Measurements from ENCODE around the gene DTNB.
"Not testable (repeated sequence)": the region's sequence is repeated elsewhere in the genome, so short reads cannot be mapped to it uniquely, and the experiment has no call there.

Gene DTNB

DNA sequence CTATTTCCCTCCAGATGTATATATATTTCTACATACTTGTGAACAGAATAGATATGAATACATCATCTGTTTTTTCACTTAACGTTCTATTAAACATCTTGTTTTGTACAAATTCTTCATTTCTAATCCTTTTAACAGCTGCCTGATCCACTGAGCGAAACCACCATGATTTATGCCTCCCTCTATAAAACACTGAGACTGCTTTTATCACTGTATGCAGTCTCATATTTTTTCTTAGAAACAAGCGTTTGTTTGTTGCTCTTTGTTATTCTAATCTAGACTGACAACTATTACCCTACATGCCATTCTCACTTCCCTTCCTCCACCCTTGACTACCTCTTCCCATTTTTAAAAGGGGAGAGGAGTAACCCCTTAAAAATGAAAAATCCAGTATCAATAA lies 88.2 kb downstream of the DTNB start:
- DNase-seq = peak; percentile 8

DNA sequence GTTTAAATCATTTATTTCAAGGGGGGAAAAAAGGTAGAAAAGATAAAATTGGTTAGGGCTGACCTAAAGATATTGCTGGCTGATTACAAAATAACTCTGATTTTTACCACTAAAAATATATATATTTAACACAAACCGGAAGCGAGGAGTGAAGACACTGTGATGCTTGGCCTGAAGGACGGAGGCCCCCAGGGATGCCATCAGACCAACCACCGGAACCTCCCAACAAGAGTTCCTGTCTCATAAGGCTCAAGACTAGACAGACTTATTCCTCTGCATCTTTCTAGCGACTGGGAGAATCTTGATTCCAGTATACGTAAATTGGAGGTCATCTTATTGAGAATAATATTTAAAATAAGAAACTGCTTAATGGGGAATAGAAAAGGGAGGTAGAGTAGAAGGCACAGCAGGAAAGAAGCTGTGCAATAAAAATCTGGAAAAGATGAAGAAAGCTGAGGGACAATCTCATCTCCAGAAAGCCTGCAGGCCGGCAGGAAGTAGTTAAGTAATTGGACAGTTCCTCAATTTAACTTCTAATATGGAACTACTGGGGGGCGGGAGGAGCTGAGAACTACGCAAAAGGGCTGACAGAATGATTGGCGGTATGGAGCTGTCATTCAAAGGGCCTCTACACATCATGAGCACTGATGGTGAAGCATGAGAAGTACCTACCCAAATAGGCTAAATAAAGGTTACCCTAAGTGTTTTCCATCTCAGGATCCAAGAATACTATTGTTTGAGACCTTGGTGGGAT lies 91.1 kb downstream of the DTNB start:
- no peak for DNase-seq

DNA sequence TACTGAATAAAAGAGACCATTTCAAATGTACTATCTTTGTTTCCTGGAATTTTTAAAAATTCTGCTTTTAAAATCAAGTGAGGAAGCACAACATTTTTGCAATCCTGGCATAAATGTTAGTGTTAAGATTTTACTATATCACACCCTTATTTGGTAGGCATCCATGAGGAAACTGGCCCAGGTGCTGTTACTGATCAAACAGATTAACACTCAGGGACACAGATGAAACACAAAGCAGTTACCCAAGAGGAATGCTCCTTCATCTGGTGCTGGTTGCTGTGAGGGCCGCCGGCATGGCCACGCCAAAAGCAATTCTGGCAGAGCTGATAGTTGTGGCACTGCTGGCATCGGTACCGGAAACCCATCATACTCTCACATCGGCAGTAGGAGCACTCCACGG lies 96.8 kb downstream of the DTNB start:
- DNase-seq = no peak

DNA sequence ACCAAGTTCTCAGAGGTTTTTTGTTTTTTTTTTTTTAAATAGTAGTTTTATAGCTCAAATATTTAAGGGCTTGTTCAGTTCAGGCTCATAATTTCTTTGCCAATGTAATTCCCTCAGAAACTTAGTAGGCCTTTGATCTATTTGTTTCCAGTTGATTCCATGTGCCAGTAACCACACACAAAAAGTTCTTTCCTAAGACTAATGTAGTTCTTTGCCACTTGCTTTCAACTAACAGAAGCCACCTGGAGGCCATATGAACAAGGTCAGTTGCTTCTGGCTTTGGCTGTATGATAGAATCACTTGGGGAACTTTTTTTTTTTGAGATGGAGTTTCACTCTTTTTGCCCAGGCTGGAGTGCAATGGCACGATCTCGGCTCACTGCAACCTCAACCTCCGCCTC lies 100.7 kb downstream of the DTNB start:
- no peak for DNase-seq

DNA sequence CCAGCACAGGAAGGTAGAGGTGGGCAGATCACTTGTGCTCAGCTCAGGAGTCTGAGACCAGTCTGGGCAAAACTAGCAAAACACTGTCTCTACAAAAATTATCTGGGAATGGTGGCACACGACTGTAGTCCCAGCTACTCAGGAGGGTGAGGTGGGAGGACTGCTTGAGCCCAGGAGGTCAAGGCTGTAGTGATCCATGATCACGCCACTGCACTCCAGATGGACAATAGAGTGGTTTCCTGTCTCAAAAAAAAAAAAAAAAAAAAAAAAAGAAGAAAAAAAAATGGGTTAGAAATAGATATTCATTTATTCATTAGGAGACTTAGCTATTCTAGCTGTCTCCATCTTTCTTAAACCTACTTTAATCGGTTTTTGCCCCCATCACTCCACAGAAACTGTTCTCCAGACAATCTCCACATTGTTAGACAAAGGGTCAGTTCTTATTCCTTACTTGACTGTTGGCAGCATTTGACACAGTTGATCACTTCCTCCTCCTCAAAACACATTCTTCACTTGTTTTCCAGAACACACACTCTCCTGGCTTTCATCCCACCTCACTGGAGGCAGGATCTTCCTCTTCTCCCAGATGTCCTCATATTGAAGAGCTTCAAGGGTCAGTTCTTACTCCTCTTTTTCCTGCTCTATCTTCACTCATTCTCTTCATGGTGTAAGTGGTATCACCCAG lies 103.1 kb downstream of the DTNB start:
- DNase-seq = no peak

DNA sequence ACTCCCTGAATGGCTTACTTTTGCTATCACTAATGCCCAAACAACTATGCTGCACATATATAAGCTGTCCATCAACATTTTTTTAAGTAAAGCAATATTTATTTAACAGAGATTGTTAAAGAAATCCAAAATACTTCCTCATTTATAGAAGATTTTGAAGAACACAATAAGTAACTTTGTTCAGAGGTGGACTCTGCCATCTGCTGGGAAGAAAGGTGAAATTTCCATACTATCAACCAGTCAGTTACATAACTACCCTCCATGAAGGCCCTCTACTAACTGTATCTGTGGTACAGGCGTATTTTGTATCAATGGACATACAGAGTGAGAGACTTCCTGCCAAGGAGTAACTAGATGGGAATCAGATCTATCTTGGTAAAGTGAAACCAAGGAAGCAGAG lies 106.0 kb downstream of the DTNB start:
- peak; percentile 85 for DNase-seq

DNA sequence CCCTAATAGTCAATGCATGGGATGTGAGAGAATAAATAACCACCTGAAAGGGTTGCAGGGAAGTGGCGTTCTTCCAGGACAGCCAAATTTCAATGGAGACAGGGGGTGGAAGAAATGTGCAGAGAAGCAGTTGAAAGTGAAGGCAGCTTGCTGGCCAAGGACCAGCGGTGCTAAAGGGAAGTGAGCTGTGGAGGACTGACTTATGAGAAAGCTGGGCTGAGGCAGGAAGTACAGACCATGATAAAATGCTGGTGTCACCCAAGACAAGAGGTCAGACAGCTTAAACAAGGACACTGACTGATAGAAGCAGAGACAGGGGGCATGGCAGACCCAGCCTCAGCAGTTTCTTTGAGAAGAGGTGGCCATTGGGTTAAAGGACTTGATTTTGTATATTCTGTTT lies 106.7 kb downstream of the DTNB start:
- peak; percentile 82 for DNase-seq

DNA sequence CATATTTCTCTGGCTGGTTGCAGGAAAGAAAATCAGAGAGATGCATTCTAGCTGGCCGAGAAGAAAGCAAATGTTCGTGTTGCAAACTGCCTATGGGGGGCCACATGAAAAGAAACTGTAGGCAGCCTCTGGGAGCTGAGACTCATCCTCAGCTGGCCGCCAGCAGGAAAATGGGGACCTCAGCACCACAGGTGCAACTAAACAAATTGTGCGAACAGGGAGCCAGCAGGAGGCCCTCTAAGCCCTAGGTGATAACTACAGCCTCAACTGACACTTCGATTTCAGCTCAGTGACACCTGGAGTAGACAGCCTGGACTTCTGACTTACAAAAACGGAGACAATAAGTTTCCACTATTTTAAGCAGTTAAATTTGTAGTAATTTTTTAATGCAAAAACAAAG lies 107.3 kb downstream of the DTNB start:
- no peak for DNase-seq

DNA sequence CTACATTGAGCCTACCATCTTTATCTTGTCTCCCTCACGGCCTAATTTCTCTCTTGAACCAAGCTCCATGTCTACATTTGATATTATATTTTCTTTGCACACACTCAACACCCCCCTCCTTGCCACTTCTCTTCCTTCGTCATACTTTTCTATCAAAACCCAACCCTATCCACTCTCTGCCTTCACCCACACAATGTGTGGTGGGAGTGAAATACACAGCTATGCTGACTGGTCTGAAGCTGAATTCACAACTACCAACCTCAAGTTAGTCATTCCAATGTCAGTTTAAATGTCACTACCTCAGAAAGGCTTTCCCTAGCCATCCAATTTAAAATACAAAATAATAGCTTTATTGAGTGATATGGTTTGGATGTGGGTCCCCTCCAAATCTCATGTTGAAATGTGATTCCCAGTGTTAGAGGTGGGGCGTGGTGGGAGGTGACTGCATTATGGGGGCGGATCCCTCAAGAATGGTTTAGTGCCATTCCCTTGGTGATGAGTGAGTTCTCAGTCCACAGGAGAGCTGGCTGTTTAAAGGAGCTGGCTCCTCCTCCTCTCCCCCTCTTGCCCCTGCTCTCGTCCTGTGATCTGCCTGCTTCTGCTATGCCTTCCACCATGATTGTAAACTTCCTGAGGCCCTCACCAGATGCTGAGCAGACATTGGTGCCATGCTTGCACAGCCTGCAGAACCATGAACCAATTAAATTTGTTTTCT lies 112.1 kb downstream of the DTNB start:
- DNase-seq = no peak

DNA sequence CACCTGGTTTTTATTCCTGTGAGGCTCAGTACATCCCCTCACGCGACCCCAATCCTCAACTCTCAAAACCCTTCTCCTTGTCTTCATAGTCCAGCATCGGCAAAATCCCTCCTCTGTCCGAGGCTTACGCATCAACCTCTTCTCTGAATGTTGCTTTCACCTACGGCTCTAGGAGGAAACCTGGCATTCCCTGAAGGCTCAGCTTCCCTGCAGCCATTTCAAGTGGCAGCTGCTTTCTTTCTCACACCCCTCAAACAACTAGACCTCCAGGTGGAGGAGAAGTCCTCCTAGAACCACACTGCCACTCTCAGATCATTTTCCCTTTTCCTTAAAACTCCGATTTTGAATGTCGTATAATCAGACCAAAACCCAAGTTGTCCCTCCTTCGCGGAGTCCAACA lies 114.2 kb downstream of the DTNB start:
- no peak for DNase-seq

DNA sequence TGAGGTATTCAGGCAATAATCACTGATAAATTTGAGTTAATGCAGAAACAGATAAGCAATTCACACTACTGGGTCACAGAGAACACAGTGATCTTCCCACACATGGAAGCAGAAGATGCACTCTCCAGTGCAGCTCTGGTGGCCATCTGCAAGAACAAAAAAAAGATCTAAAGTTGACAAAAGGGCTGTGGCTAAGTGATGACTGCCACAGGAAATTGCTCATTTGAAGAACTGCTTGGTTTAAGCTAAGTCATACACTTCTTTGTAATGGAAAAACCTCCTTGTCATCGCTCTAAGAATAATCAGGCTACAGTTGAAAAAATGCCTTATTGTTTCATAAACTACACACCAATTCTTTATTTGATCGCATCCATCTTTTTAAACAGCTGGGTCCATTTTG lies 115.1 kb downstream of the DTNB start:
- peak; percentile 74 for DNase-seq

DNA sequence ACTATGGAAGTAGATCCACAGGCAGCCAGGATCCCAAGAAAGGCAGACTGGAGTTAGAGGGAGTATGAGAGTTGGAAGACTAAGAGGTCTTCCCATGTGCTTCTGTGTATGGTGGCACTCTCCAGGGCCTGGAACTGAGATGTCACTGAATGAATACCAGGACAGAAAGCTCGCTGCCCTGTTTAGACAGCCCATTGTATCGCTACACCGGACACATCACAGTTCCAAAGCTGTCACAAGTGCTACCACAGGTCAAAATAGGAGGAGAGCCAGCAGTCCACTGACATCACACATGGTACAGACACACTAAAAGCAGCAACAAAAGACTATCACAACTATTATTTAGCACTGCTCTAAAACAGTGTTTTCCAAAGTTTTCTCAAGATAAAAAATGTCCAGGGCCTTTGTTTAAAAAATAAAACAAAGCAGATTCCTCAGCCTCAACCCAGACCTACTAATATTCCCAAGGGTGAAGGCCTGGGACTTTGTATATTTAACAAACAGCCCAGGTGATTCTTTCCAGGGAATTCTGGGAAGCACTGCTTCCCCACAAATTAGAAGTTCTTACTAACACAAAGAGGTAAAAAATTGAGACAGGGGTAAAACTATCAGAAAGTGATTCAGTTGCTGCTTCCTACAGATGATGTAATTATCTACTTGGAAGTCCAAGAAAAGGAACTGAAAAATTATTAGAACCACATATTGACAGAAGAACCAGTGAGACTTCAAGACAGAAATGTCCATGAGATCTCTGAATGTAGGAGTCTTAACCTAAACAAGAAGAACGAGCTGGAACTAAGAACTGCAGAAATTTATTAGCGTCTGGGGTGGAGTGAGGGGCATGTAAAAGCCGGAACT lies 116.0 kb downstream of the DTNB start:
- DNase-seq = peak; percentile 15

DNA sequence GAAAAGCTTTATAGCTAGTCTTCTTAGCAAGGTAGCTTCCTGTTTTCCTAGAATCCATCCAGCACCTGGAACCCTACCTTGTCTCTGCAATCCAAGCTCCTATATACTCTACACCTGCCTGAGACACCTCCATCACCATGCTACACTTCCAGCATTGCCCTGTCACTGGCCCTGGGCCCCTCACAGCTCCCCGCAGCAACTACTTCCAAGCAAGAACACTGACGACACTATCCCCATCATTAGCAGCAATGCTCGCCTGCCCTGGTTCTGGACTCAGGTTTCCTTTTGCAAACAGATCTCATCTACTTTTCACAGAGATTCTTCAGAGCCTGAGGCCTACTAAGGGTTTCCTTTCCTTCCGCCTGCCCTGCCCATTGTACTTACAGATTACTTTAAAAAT lies 121.1 kb downstream of the DTNB start:
- no peak for DNase-seq

DNA sequence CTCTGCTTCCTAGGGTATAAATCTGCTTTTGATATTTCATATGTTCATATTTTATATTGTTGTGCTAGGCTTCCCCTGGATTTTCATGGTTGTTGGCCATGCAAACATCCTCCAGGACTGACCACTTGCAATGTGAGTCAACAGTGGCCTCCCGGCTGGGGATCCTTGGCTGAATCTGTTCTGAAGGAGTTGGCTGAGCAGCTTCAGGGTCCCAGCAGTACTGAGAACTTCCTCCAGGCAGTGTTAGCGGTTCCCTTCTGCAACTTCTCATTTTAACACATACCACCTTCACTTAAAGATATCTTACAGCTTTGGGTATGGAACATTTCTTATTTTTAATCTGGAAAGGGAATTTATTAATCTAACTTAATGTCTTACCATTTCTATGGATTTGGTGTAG lies 122.1 kb downstream of the DTNB start:
- DNase-seq = no peak

DNA sequence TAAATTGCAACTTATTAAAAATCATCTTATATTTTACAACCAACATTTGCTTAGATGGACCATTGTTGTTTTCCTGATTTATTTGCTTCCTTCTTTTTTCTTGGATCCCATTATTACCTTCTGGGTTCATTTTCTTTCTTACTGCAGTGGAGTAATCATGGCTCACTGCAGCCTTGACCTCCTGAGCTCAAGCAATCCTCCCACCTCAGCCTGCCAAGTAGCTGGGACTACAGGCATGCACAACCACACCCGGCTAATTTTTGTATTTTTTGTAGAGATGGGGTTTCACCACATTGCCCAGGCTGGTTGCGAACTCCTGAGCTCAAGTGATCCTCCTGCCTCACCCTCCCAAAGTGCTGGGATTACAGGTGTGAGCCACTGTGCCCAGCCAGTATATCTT lies 123.8 kb downstream of the DTNB start:
- DNase-seq = not testable (repeated sequence)

DNA sequence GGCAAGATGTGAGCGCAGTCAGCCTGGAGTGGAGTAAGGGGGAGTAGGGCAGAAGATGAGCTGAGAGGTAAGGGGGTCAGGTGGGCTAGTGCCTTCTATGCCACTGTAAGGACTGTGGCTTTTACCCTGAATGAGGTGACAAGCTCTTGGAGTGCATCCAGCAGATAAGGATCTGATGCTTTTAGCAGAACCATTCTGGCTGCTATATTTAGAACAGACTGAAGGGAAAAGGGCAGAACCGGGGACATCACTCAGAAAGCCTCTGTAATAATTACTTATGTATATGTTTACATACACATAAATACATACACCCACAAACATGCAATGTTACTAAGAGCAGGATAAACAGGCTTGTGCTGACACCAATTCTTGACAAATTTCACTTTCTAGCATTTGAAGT lies 124.8 kb downstream of the DTNB start:
- DNase-seq = peak; percentile 13

DNA sequence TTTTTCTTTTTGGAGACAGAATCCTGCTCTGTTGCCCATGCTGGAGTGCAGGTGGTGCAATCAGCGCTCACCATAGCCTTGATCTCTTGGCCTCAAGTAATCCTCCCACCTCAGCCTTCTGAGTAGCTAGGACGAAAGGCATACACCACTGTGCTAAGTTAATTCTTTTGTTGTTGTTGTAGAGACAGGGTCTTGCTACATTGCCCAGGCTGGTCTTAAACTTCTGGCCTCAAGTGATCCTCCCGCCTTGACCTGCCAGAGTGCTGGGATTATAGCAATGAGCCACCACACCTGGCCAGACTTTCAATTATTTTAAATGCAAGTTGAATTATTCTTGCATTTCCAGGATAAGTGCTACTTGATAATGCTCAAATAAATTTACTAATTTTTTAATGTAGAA lies 126.5 kb downstream of the DTNB start:
- no peak for DNase-seq

DNA sequence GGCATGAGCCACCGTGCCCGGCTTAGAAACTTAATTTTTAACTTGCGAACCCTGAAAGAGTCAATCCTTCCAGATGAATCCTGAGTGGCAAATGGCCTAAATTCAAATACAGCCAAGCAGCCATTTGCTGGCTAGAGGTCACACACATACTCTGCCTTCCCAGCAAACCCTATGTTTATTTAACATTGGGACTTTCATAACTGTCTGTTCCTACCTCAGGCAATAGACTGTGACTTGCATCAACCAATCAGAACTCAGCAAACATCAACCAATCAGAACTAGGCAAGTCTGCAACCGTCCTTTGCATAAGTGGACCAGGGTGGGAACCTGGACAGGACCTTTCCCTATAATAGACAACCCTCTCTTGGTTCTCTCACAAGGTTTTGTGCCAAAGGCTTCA lies 127.5 kb downstream of the DTNB start:
- DNase-seq = no peak

DNA sequence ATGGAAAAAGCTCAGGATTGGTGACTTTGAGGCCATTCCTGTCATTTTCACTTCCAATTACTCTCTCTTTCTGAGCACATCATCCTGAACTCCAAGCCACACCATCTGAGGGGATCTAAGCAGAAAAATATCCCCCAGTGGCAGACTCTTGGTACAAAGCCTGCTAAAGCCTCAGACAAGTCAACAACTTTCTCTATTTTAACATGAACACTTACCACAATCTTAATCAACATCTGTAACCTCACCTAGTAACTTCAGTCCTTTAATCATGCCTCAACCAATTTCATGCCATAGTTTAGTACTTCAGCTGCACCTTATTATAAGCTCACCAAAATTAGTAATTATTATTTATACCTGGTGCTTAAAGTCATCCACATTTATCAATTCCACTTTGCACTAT lies 128.9 kb downstream of the DTNB start:
- no peak for DNase-seq

DNA sequence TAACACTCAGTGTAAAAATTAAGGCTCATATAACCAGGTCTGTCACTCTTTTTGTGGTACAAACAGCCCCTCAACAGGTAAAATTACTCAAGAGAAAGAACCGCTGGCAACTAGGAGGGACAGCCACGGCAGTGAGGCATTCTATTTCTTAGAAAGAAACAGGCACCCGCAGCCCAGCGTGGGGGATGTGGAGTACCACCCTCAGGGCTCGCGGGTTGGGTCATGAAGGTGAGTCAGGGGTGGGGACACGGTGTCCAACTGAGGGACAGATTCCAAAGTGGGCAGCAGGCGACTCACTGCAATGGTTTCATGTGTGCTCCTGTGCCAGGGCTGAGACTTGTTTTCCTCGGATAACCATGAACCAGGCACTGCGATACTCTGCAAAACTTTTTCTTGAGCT lies 129.4 kb downstream of the DTNB start:
- no peak for DNase-seq

DNA sequence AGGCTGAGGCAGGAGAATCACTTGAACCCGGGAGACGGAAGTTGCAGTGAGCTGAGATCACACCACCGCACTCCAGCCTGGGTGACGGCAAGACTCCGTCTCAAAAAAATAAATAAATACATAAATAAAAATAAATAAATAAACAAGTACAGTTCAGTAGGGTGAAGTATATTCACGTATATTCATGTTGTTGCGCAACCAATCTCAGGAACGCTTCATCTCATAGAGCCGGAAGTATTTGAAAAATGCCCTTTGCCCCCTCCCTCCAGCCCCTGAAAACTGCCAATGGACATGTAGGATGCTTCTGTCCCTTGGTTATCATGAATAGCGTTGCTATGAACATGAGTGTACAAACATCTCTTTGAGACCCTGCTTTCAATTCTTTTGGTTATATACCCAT lies 132.0 kb downstream of the DTNB start:
- no peak for DNase-seq

DNA sequence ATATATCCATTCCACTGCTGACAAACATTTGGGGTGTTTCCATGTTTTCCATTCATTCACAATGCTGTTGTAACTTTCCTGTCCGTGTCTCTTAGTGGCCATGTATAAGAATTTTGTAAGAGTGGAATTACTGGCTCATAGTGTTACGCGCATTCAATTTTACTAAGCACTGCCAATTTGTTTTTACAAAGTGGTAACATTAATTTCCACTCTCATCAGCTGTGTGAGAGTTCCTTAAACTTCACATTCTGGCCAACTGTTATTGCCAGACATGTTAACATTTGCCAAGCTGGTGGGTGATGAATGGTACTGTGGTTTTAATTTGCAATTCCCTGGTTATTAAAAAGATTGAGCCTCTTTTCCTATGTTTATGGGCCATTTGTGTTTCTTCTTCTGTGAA lies 134.2 kb downstream of the DTNB start:
- no peak for DNase-seq

DNA sequence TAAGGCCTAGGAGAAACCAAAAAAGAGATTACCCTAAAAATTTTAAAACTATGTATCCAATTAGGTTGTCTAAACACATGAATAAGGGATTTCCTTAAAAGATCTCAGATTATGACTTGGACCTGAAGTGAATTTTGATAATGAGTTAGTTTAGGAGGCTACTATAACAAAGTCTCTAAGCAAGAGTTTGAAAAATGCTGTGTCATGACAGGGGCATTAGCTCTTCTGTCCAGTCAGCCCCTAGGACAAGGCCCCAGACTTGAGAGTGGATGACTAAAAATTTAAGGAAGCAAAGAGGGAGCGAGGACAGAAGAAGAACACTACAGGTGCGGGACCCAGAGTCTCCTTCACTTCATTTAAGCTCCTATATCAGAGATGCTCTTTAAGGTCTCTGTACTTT lies 135.9 kb downstream of the DTNB start:
- peak; percentile 17 for DNase-seq
